Tibial nerve (tissue), 4 donors: Measurements from ENCODE around the gene CNN1.

Experiments used
- CTCF ChIP-seq, 5 experiments: fragments of 200-600 bp in 3 of 5; fragments of 450-650 bp in 2 of 5; sonication (generic) in 3 of 5; IDR thresholded peaks; one replicate each; pipeline ENCODE4 v1.5.1; 2016 to 2019; ENCODE audit warnings: antibody characterized with exemption in 5 of 5, mild to moderate bottlenecking in 3 of 5, moderate library complexity in 2 of 5
- EP300 ChIP-seq, 2 donors: sonication (generic); formaldehyde crosslinking; IDR thresholded peaks; one replicate each; pipeline ENCODE4 v1.6.1; 2017; ENCODE audit warnings: antibody characterized with exemption in 2 of 2, mild to moderate bottlenecking in 1 of 2

GRCh38 chr19:11596156-11596555 is 57.5 kb downstream of the CNN1 start:
- TF ChIP-seq EP300 (IDR thresholded peaks at IDR 0.05) (no peak), CTCF (IDR thresholded peaks at IDR 0.05) (no peak)
